Right forelimb (tissue), 1 donor: ENCODE results near the gene GID8.

Experiments used
- DNase-seq: peaks from one replicate; pipeline ENCODE4 v3.0.0-alpha.2; 2018

Gene GID8

DNA sequence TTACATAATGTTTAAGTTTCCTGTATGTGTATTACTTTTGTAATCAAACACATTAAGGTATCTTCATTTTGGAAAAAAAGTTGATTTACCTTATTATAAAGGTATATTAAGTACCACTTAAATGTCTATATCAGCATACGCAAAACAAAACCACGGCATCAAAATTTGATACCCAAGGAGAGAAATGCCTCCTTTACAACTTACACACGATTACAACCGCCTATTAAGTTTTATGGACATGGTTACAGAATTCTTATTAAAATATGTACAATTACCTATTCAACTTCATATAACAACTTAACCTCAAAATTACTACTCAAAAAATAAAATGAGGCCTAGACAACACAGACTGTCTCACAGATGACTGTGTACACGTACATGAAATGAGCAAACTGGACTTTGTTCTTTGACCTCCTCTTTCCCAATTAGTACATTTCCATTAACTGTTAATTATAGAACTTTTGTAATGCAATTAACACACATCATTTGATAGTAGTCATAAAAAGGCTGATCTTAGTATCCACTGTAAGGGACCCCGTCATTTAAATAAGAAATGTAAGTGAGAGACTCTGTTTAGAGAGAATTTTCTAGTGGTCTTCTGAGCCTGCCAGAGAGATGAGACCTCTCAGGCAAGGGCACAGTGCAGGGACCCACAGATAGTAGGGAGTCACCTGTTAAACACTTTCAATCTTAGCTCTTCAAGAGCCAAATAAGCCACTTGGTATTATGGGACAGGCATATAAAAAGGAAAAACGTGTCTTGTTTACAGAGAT, 14.1 kb upstream of the GID8 start:
- DNase-seq: no peak

DNA sequence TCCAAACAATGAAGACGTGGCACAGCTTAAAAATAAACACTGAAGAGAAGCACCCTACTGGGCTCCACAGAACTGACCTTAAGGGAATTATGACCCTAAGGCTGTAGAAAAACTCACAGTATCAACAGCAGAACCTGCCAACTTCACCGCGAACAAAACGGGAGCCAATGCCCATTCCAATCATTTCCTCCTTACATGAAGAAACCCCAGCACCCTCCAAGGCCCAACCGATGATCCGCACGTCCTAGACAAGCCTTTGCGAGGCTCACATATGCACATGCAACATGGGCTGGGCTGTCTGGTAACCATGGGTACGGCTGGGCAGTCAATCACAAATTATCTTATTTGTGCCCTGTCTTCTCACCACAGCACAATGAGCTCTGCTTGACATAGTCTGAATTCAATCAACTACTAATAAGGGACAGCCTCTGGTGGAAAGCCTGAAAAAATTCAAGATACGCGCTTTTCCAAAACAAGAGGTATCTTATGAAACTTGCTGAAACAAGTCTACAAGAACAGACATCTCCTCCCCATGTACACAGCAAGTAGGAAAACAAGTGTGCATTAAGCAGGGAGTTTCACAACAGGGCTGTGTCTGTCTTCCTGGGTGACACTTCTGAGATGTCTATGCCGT, 13.4 kb upstream of the GID8 start:
- no peak for DNase-seq

DNA sequence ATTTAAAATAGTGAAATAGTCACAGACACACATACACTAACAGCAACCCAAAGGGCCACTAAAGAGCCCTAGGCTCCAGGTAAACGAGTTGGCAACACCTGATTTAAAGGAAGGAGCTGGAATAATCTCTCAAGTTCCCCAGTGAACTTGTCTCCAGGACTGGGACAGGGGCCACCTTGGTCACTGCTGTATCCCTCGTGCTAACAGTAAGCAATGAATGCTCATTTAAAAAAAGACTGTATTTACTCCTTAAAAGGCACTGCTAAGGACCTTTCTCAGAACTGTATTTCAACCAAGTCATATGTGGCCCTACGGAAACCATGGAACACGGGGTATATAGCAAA, 12.9 kb upstream of the GID8 start:
- no peak for DNase-seq

DNA sequence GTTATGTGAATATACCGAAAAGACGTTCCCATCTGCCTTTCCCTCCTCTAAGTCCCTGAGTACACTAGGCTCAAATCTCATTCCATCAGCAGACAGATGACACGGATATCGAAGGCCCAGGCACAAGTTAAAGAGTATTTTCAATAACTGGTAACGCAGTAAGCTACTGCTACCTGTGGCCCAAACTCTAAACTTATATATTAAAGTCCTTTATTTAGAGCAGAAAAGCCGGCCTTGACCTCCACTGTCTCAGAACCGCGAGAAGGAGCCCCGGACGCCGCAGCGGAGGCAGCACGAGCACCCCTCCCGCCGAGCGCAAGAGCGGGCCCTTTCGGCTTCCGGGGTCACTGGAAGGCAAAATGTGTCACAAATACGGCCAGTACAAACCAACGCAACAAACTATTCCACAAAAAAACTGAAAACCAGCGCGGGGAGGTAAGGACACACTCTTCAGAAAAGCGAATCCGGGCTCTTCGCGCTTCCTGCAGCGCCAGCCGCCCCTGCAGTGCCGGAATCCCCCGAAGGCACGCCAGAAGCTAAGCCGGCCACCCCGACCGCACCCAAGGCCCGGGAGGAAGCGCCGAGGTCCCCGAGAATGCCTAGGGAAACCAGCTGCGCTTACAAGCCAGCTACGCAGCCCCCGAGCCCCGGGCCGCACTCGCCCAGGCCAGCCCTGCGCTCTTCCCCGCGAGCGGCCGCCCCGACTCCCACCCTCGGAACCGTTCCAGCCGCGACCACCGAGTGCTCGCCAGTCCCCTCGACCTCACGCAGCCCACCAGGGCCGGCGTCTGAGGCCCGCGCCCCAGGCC, 12.3 kb upstream of the GID8 start:
- DNase-seq: peak; percentile 68

DNA sequence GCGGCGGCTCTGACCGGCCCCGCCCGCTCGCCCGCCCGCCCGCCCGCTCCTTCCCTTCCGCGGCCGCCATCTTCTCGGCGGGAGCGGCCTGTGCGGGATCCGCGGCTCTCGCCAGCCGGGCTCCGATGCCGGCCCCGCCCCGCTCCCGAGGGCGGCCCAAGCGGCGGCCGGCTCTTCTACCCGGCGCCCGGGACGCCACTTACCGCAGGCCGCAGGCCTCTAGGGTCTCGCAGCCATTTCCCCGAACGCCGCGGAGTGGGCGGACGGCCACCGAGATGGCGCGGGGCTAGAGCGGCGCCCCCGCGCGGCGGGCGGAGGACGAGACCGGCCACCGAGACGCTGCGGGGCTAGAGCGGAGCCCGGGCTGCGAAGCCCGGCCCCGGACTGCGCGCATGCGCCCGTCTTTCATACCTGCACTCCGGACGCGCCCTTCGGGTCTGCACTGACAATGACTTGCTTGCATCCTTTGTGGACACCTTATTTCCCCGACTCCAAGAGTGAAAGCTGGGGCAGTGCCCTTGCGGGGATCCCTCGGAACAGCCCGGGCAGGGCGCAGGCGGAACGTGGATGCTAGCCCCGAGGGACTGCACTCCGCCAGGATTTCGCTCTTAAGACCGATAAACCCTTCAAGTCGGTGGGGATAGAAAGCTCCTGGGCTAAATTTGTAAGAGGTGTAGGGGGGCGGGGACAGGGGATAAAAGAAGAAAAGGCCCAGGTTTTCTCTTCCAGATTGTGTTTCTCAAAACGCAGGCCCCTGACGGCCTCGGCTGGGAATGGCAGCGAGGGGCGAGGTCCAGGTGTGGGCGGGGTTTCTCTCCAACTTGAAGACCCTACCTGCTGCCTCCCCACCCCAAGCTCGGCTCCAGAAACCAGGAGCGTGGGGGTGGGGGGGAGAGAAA, 11.5 kb upstream of the GID8 start, which contains the start of gene DIDO1:
Gene DIDO1 (minus strand): TSS at position 277 of the 899 bp plus-strand sequence.
- peak; percentile 91 for DNase-seq

DNA sequence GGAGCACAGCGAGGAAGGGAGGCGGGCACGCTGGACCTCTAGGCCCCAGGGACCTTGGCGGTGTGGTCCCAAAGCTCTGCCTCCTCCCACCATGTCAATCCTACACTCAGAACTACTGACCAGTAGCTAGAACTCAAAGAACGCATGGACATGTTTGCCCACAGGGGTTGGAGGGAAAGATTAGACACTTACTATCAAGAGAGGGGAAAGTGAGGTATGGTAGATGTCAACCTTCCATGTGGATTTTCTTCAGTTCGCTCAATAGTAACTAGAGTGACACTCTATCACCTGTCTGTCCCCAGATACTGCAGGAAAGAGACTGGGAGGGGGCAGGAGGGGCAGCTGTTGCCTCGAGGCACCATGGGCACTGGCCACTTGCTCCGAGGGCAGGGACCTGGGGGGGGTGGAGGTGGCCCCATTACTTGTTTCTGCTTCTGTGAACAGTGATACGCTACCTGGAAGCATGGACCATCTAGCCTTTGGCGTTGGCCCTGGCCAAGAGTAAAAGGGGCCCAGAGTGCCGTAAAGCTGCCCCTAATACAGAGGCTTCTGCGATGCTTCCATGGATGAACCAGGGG, 10.7 kb upstream of the GID8 start:
- no peak for DNase-seq

DNA sequence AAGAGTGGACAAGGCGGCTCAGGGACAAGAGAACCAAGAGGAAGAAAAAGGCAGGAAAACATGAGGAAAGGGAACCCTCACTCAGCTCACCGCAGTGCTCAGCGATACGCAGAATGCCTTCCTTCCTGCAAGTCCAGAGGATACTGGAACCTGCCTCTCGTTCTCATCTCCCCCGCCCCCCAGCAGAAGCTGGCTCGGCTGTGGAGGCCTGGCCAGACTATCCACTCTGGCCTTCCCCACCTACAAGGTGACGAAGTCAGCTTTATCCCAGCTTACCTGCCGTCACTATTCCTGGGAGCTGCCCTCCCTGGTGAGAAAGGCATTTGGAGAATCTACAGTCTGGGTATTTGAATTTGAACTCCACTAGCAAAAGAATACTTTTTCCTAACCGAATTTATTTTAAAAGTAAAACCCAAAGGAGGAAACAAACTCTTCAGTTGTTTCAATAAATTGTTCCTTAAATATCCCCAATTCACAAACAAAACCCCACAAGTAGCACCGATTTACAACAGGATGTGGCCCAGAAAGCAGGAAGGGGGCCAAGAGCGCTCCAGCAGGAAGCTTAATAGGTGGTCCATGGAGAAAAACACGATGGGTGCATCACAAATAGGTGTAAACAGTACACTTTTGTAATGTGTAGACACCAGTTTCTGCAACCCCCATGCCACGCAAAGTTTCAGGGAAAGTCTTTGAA, 9.6 kb upstream of the GID8 start:
- DNase-seq: no peak

DNA sequence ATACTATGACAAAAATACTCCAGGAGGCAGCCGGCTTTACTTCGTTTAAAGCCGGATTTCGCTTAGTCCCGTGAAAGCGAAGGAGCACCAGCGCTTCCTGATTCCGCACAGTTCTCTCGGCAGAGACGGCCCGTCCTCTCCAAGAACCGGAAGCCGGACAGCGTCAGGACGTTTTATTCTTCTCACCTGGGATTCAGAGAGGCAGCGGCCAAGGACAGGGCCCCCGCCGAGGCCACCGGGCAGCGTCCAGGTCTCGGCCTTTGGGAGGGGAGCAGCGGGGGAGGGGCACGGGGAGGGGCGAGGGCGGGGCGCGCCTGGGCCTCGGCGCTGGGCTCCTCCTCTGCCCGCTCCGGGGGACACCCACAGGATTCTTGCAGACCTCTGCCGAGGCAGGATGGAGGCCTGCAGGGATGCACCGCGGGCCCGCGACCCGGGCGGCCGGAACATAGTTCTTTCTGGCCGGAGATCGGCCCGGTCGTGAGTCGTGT, 8.9 kb upstream of the GID8 start:
- DNase-seq: peak; percentile 83

DNA sequence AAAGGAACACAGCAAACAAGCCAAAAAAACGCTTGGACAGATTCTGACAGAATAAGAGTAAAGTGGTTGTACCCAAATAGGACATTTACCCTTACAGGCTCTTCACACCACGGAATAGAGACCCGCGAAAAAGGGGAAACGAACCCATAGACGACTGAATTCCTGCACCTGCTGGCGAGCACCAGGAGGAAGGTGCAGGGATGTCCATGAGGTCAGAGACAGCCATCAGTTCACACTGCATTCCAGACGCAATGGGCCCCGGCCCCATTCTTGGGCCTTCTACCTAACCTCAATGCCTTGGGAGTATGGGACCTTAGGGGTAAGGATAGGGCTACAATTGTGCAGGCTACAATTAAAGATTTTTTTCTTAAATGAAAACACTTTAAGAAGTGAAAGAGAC, 6.5 kb upstream of the GID8 start:
- no peak for DNase-seq

DNA sequence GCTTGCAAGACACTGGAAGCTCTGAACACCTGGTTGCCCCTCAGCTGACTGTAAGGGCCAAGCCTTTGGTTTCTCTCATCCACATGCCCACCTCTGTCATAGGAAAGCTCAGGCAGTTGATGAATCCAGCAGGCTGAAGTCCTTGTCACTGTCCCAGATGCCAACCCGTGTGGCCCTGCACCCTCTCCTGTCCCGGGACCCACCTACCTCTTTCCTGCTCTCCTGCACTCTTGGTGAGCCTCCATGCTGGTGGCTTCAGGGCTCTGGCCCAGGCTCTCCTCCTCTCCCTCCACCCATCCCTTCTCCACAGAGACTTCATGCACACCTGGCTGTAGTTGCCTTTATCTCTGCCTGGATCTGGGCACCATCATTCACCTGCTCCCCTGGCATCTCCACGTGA, 4.0 kb upstream of the GID8 start:
- DNase-seq: no peak

DNA sequence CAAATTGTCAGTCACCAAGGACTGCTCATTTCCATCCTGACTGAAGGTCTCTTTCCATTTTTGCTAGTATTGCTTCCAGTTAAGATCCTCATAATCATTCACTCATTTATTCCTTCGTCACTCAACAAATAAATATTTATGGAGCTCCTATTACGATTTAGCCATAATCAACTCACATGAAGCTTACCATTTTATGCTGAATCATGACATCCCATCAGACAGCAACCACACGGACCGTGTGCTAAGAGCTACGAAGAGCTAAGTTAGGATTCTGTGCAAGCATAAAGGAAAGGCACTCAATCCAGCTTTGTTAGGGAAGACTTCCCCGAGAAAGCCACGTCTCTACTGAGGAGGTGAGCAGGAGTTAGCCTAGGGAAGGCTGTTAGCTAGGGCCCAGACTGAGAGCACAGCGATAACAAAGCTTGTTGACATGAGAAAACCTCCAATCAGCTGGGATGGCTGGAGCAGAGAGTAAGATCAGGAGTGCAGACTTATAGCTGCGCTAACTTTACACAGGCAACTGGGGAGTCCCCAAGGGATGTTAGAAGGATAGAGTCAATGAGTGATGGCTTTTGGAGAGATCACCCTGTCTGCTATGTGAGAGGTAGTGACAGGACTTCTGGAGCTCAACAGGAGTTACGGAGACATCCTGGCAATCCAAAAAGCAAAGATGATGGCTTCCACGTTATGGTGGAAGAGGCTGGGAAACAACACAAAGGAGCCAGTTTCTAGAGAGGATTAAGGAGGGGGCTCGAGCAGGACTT, 2.6 kb upstream of the GID8 start:
- no peak for DNase-seq

DNA sequence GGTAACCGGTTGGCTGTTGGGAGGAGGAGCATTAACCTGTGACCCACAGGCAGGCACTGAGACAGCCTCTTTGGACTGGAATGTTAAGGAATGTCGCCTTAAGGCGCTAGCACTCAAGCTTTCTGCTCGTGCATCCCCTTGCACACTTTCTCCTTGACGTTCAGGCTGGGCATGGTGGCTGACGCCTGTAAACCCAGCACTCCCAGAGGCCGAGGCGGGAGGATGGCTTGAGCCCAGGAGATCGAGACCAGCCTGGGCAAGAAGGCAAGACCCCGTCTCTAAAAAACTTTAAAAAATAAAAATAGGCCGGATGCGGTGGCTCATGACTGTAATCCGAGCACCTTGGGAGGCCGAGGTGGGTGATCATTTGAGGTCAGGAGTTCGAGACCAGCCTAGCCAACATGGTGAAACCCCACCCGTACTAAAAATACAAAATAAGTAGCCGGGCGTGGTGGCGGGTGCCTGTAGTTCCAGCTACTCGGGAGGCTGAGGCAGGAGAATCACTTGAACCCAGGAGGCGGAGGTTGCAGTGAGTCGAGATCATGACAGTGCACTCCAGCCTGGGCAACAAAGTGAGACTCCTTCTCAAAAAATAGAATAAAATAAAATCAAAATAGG, 1.9 kb upstream of the GID8 start:
- no peak for DNase-seq

DNA sequence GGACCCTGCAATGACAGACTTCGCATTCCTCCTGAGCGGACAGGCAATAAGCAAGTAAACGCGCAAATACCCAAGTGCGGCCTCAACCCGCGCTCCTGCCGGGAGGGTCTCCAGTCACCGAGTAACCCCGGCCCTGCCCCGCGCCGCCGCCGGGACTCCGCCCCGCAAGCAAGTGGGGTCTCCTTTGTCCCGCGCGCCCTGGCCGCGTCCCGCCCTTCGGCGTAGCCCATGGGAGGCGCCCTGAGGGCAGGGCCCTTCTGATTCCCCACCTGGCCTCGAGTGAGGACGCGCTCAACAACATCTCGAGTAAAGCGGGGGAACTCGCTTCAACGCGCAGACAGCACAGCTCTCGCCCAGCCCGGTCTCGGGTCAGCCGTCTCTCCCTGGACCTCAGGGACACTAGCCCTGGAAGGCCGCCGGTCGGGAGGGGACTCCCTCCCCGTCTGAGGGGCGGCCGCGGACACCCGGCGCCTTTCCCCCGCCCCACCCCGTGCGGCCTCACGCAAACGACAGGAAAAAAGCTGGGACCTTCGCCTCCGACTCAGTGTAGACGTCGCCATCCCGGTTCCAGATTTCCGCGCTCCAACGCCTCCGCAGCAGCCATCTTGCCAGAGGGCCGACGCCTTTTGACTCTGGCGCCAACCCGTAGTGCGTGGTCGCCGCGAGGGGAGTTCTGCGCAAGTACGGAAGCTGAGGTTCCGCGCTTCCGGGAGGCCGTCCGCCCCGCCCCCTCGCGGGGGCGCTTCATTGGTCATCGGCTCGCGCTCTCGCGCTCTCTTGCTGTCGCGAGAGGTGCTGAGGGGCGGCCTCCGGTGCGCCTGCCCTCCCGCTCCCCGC, 461 bp upstream of the GID8 start:
- DNase-seq: peak; percentile 98

DNA sequence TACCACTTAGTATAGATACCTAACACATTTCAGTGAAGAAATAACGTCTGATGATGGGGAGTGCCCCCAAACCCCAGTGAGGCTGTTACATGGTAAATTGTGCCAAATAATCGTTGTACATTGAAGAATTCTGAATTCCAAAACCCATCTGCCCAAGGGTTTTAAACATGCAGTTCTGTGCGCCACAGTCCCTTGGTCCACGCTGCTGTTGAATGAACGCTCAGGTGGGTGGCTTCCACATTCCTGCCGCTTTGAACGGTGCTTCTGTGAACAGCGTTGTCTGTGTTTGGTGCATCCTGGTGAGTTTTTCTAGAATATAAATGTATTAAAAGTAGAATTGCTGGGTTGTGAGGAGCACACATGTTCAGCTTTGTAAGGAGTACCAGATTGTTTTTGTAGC, 2.9 kb downstream of the GID8 start:
- DNase-seq: no peak

DNA sequence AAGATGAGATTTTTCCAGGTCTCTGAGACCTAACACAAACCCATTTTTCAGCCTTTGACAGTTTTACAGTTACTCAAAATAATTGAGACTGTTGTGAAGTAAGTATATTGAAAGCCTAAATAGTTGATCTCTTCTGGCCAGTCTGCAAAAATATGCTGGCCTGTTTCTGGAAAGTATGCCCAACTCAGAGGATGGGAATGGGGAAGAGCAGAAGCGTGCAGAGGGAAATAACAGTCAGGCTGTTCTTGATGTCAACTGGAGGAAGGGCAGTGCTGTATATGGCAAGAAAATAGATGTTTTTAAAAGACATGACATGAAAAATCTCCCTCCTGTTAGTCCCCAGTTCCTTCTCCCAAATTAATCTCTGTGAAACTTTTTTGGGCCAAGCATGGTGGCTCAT, 3.8 kb downstream of the GID8 start:
- no peak for DNase-seq

DNA sequence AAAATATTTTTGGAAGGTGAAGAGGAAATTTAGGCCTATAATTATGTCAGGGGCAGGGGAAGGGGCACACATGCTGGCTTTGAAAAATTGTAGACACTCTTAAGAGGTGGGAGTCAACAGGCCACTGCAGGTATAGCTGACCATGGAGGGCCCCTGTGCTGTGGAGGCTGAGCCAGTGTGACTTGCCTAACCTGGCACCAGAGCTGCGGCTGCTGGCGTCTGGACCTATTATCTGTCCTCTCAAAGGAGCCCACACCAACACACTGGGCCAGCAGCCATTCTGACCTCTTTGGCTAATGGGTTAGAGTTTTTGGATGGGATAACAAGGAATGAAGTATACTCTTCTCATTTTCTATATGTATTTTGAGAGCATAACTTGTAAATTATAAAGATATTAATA, 4.5 kb downstream of the GID8 start:
- no peak for DNase-seq

DNA sequence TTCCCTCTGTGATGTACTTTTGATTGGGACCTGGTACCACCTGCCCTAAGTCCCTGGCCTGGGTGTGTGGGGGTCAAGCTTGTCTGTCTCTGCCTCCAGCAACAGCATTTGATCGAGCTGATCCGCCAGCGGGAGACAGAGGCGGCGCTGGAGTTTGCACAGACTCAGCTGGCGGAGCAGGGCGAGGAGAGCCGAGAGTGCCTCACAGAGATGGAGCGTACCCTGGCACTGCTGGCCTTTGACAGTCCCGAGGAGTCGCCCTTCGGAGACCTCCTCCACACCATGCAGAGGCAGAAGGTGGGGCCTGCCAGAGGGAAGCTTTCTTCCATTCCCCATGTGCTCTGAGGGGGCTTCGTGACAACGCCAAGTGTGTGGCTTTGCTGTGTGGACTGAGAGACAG, 5.4 kb downstream of the GID8 start:
- DNase-seq: no peak

DNA sequence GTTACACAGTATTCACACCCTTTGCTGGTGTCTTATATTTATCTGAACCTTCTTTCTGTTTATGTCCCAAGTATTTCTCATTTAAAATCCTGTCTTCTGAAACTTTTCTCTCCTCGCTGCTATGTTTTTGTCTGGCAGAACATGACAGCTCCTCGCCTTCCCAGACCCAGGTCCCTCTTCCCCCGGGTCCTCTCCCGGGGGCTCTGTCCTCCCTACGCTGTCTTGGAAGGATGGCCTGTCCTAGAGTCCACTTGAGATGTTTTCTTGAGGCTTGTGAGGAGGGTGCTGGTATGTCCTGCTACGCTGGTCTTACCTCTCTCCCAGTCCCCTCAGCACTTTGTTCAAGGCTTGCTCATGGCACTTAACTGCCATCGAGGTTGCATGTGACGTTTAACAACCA, 6.2 kb downstream of the GID8 start:
- no peak for DNase-seq

DNA sequence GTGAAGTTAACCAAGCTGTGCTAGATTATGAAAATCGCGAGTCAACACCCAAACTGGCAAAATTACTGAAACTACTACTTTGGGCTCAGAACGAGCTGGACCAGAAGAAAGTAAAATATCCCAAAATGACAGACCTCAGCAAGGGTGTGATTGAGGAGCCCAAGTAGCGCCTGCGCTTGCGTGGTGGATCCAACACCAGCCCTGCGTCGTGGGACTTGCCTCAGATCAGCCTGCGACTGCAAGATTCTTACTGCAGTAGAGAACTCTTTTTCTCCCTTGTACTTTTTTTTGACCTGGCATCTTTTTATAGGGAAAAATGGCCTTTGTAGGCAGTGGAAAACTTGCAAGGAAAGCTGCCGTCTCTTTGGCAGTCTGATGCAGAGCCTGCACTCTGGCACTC, 6.8 kb downstream of the GID8 start:
- DNase-seq: no peak
